GM13977 (cell line): ENCODE results near the gene SEZ6.

ENCODE experiments used
- DNase-seq: peaks from one replicate; pipeline ENCODE4 v3.0.0; 2012; ENCODE audit warnings: low spot score
- CTCF ChIP-seq: IDR thresholded peaks from 2 replicates; pipeline ENCODE4 v1.5.1; 2012; ENCODE audit warnings: mild to moderate bottlenecking, control low read depth; ENCODE audit not compliant: insufficient read depth; ENCODE audit errors: extremely low read depth, missing control alignments
- in situ Hi-C: fragments of 300-500 bp; cut with MboI; formaldehyde crosslinking; loops from one replicate; pipeline ENCODE4 v1.12.0; 2022; ENCODE audit warnings: low sequenced_read_pairs, low pct_unique_long_range_greater_than_20kb, mixed read lengths, inconsistent platforms; ENCODE audit not compliant: unreplicated experiment

SEZ6 gene

DNA sequence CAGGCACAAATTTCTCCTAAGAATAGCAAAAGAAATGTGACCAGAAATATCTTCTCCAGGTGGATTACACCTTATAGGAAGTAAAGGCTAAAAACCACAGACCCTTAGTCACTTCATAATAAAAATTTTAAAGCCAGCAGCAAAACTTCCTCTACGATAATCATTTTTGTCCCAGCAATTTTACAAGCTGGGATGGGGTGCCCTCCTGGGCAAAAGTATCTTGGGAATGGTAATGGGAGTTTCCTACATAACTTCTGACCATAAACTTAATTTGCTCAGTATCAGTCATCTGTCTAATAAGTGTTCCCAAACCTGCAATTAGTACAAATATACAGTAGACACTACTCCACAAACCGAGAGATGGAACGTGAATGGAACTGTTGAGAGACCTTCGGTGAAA lies 57.5 kb downstream of the SEZ6 start:
- TF ChIP-seq CTCF, result no peak
- in situ Hi-C loops, result no loop called here
- no peak for DNase-seq

DNA sequence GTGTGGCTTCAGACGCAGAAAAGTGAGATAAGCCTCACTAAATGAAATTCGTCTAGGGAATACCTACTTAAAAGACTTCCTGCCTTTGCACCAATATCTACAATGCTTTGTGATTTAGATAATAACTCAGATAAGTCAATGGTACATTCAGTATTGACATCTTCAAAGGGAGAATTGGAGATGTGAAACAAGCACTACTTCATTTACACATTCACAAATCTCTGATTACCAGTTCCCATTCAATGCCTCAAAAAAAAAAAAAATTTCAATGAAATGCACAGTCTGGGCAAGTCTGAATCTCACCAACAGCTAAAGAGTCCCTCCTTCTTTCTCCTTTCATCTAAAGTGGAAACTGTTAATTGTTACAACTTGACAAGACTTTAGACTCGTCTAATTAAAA lies 58.2 kb downstream of the SEZ6 start:
- TF ChIP-seq CTCF, result no peak
- in situ Hi-C loops, result no loop called here
- DNase-seq, result no peak

- no peak for TF ChIP-seq CTCF
- DNase-seq, result no peak
- in situ Hi-C loops, result no loop called here
Observed at GRCh38 chr17:28946239-28946638, 59.6 kb downstream of the SEZ6 start.

- DNase-seq, result no peak
- in situ Hi-C loops, result no loop called here
- TF ChIP-seq CTCF, result no peak
Observed at GRCh38 chr17:28944862-28945741, 60.7 kb downstream of the SEZ6 start.

- no peak for TF ChIP-seq CTCF
- DNase-seq, result no peak
- in situ Hi-C loops, result no loop called here
Observed at GRCh38 chr17:28944343-28944742, 61.5 kb downstream of the SEZ6 start.

DNA sequence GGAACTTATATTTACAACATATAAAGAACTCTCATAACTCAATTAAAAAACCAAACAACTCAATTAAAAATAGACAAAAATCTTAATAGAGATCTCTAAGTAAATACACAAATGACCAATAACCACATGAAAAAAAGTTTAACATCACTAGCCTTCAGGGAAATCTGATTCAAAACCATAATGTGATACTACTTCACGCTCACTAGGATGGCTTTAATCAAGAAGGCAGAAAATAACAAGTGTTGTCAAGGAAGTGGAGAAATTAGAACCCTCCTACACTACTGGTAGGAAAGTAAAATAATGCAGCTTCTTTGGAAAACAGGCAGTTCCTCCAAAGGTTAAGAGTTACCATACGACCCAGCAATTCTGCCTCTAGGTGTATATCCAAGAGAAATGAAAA lies 62.9 kb downstream of the SEZ6 start:
- in situ Hi-C loops, result no loop called here
- no peak for DNase-seq
- no peak for TF ChIP-seq CTCF

- no peak for DNase-seq
- TF ChIP-seq CTCF, result no peak
- in situ Hi-C loops, result no loop called here
Observed at GRCh38 chr17:28941251-28941650, 64.6 kb downstream of the SEZ6 start.
